HL-60 (cell line): ENCODE data around the gene PIK3R5.

Source experiments
- CTCF ChIP-seq: IDR thresholded peaks from one replicate; pipeline ENCODE4 v1.5.1; 2011; ENCODE audit warnings: low read length, control low read depth, inconsistent platforms; ENCODE audit not compliant: insufficient read depth
- GABPA ChIP-seq: IDR thresholded peaks from 2 replicates; pipeline ENCODE4 v1.6.1; 2012; ENCODE audit warnings: low read depth
- REST ChIP-seq: IDR thresholded peaks from 2 replicates; pipeline ENCODE4 v1.6.1; 2012; ENCODE audit warnings: low read depth; ENCODE audit not compliant: insufficient replicate concordance

GRCh38 chr17:8941980-8942622, 23.4 kb downstream of the PIK3R5 start:
- TF ChIP-seq CTCF (no peak), REST (no peak), GABPA (no peak)
